Naive thymus-derived CD8-positive, alpha-beta T cell (primary cell): Measurements from ENCODE around the gene ATP11B. TPM values are rescaled to one million over a fixed set of nuclear protein-coding genes. Genes with fewer than 3 reads are reported as not detected.

Source experiments
- ATAC-seq, 2 donors: fragments of 150-1000 bp; cut with Tn5 transposase in 1 of 2; sonication (Bioruptor Pico), chemical (Tn5 transposase) in 1 of 2; 1 replicate in 1 of 2; 2 replicates in 1 of 2; pipeline ENCODE4 v1.10.0; 2021; ENCODE audit warnings: mild to moderate bottlenecking in 2 of 2, moderate library complexity in 2 of 2
- POLR2A ChIA-PET: fragments of 350-600 bp; sonication (Branson Sonifier 250); formaldehyde crosslinking; loops from one replicate; lab custom pipeline; 2021; ENCODE audit warnings: antibody characterized with exemption; lab: Charles Lee
- DNase-seq, 10 donors: peaks; one replicate each; pipeline versions ENCODE4 v3.0.0 to v3.0.0-alpha.2; 2020 to 2022
- H3K27ac Mint-ChIP-seq, 10 donors: one replicate each; pipeline ENCODE4 v1.8.0; 2020 to 2022; ENCODE audit warnings: mild to moderate bottlenecking in 10 of 10, mixed read lengths in 10 of 10, moderate library complexity in 4 of 10, inconsistent platforms in 1 of 10
- H3K27me3 Mint-ChIP-seq, 5 donors: one replicate each; pipeline ENCODE4 v1.8.0; 2021 to 2022; ENCODE audit warnings: mixed read lengths in 5 of 5
- H3K36me3 Mint-ChIP-seq, 3 donors: one replicate each; pipeline ENCODE4 v1.8.0; 2020 to 2022; ENCODE audit warnings: mixed read lengths in 3 of 3, mild to moderate bottlenecking in 2 of 3, inconsistent platforms in 1 of 3
- H3K4me1 Mint-ChIP-seq, 4 donors: one replicate each; pipeline ENCODE4 v1.8.0; 2021 to 2022; ENCODE audit warnings: mixed read lengths in 4 of 4
- H3K4me3 Mint-ChIP-seq, 10 donors: one replicate each; pipeline ENCODE4 v1.8.0; 2020 to 2022; ENCODE audit warnings: mild to moderate bottlenecking in 10 of 10, mixed read lengths in 10 of 10, moderate library complexity in 6 of 10, inconsistent platforms in 1 of 10
- H3K9me3 Mint-ChIP-seq, 9 donors: one replicate each; pipeline ENCODE4 v1.8.0; 2020 to 2022; ENCODE audit warnings: mixed read lengths in 9 of 9, mild to moderate bottlenecking in 3 of 9, inconsistent platforms in 1 of 9, moderate library complexity in 1 of 9
- polyA plus RNA-seq, 3 donors: library from polyadenylated mRNA; unstranded; fragments of 300-500 nt; fragmentation: Illumina TruSeq; gene quantifications; one replicate each; pipeline ENCODE4 v1.2.3, GENCODE V29; 2021
- total RNA-seq, 8 experiments: library from RNA in 2 of 8; stranded (reverse) in 2 of 8; gene quantifications; one replicate each; pipeline ENCODE4 v1.2.3 and lab custom pipeline; 2021 to 2026

ATP11B gene
- total and polyA plus RNA-seq, 5 experiments from 2014 or later = 31.6 to 125 (median 48.7) TPM

DNA sequence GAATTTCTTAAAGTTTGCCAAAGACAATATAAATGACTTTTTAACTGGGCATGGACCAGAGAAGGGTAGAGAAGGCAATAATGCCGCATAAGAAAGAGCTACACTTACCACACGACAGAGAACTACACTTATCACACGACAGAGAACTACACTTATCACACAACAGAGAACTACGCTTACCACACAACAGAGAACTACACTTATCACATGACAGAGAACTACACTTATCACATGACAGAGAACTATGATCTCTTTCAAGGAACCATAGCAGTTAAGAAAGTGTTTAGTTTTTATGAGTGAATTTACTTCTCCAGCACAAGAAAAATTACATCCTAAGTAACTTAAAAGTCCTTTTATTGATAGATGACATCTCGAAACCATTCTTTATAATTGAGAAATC is 155.0 kb downstream of the ATP11B start:
- Mint-ChIP-seq H3K27ac (peak overlapping the region in 2 of 10 donors; percentile 3 to 76), H3K36me3 (peaks cover 0 to 67% (median 25%) of the 10 kb centered on the region in 3 donors)
- ATAC-seq = no peak

DNA sequence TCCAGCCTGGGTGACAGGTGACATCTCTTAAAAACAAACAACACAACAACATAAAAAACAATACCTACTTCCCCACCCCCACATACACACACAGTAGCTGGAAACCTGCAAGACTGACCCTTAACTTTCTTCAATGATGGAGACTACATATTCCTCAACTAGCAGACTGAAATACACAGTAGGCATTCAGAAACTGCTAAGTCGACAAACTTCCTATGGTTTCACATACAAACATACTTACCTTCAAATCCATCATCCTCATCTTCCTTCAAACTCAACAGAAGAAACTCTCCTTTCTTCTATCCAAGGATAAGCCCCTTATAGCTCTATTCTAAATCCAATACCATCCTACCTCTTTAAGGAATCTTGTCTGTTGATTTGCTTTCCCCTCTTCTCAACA is 156.4 kb downstream of the ATP11B start:
- POLR2A ChIA-PET = no interaction called here
- no peak for ATAC-seq
- Mint-ChIP-seq H3K27me3 (no peaks in the 10 kb centered on the region), H3K4me1 (peaks cover 0 to 7% (median 2%) of the 10 kb centered on the region in 4 donors), H3K36me3 (peaks cover 0 to 62% (median 21%) of the 10 kb centered on the region in 3 donors), H3K9me3 (no peaks in the 10 kb centered on the region), H3K27ac (no peak overlapping the region), H3K4me3 (no peak overlapping the region)
- DNase-seq = no peak

More for the DNA sequence above, 155.0 kb downstream of the ATP11B start:
- Mint-ChIP-seq H3K9me3 (no peaks in the 10 kb centered on the region), H3K4me1 (peaks cover 0 to 7% (median 2%) of the 10 kb centered on the region in 4 donors), H3K27me3 (no peaks in the 10 kb centered on the region), H3K4me3 (no peak overlapping the region)
- DNase-seq = no peak
- POLR2A ChIA-PET = no interaction called here

DNA sequence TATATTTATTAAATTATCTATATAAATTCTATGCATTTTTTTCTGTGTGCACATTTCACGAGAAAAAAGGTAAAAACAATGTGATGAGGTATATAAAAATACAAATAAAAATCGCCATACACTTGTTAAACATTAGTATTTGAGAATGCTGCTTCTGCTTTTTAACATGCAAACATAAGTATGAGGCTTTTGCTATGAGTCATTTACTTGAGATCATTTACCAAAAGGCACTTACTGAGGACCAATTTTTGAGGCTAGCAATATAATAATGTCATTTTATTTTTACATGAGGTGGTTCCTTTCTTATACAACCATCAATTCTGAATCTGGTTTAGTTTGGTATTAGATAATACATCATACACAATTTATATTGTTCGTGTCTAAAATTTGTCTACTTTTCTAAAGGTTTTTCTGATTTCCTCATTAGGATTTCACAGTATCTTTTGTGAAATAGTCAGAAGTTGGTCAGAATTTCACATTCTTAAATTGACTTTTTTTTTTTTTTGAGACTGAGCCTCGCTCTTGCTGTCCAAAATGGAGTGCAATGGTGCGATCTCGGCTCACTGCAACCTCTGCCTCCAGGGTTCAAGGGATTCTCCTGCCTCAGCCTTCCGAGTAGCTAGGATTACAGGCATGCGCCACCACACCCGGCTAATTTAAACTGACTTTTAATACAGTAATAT is 161.4 kb downstream of the ATP11B start:
- Mint-ChIP-seq H3K9me3 (no peaks in the 10 kb centered on the region), H3K27ac (peak overlapping the region in 1 of 10 donors; percentile 68), H3K27me3 (no peaks in the 10 kb centered on the region), H3K36me3 (peaks cover 0 to 56% (median 18%) of the 10 kb centered on the region in 3 donors), H3K4me1 (peaks cover 0 to 7% (median under 1%) of the 10 kb centered on the region in 4 donors), H3K4me3 (no peak overlapping the region)
- POLR2A ChIA-PET = no interaction called here
- ATAC-seq = no peak
- no peak for DNase-seq

DNA sequence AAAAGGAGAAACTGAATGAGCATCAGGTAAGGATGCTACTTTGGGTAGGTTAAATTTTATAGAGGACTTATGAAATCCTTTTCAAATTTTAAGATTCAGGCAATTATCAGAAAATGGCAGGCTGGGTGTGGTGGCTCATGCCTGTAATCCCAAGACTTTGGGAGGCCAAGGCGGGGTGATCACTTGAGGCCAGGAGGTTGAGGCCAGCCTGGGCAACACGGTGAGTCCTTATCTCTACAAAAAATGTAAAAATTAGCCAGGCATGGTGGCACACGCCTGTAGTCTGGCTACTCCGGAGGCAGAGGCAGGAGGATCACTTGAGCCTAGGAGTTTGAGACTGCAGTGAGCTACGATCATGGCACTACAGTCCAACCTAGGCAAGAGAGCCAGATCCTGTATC is 163.9 kb downstream of the ATP11B start:
- H3K4me1 Mint-ChIP-seq = peaks cover 0 to 9% (median 6%) of the 10 kb centered on the region in 4 donors
- peak overlapping the region in 1 of 10 donors; percentile 29 for H3K27ac Mint-ChIP-seq
- H3K9me3 Mint-ChIP-seq = no peaks in the 10 kb centered on the region
- POLR2A ChIA-PET = no interaction called here
- DNase-seq (no peak), ATAC-seq (no peak)
- H3K27me3 Mint-ChIP-seq = no peaks in the 10 kb centered on the region
- no peak overlapping the region for H3K4me3 Mint-ChIP-seq
- peaks cover 0 to 69% (median 12%) of the 10 kb centered on the region in 3 donors for H3K36me3 Mint-ChIP-seq

DNA sequence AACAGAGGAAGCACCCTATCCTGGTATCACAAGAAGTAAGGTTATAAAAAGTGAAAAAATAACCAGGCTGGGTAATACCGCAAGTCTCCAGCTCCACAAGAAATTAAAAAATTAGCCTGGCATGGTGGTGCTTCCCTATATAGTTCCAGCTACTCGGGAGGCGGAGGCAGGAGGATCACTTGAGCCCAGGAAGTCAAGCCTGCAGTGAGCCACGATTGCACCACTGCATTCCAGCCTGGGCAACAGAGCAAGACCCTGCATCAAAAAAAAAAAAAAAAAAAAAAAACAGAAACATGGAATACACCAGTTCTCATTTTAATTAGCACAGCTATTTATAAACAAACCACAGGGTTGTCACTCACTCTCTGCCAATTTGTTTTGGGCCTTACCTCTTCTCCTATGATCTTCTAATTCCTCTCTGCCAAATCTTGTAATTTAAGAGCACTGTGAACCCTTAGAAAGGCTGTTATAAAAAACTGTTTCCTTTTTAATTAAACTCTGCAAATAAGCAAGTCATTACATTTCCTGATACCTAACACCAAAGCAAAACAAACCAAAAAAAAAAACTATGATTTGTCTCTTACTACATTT is 164.5 kb downstream of the ATP11B start:
- POLR2A ChIA-PET = no interaction called here
- Mint-ChIP-seq H3K4me3 (no peak overlapping the region), H3K9me3 (no peaks in the 10 kb centered on the region), H3K27me3 (no peaks in the 10 kb centered on the region), H3K36me3 (peaks cover 0 to 69% (median 10%) of the 10 kb centered on the region in 3 donors), H3K27ac (peak overlapping the region in 1 of 10 donors; percentile 29), H3K4me1 (peaks cover 0 to 14% (median 5%) of the 10 kb centered on the region in 4 donors)
- ATAC-seq (no peak), DNase-seq (no peak)

DNA sequence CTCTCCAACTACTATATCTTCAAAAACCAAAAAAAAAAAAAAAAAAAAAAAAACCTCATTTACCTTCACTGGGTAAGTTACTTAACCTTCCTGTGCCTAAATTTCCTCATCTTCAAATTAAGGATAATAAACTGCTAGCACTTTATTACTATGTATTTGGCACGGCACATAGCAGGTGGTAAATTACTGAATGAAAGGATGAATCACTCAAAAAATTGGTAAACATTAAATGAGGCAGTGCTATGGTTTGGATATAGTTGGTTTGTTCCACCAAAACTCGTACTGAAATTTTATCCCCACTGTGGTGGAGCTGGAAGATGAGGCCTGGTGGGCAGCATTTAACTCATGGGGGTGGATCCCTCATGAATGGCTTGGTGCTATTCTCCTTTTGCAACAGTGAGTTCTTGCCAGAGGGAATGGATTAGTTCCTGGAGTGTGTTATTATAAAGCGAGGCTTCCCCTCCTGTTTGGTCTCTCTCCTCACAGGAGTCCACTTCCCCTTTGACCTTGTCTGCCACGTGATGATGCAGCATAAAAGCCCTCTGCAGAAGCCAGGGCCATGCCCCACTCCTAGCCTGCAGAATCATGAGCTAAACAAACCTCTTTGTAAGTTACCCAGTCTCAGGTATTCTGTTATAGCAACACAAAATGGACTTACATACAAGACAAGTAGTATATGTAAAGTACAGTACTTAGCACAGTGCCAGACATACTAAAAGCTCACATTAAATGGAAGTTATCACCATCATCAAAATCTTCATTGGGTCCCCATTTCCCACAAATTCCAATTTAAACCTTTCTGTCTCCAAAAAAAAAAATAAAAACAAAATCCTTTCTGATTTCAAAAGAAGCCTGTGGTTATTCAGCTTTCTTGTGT is 166.4 kb downstream of the ATP11B start:
- POLR2A ChIA-PET = no interaction called here
- H3K36me3 Mint-ChIP-seq = peaks cover 0 to 71% (median 10%) of the 10 kb centered on the region in 3 donors

DNA sequence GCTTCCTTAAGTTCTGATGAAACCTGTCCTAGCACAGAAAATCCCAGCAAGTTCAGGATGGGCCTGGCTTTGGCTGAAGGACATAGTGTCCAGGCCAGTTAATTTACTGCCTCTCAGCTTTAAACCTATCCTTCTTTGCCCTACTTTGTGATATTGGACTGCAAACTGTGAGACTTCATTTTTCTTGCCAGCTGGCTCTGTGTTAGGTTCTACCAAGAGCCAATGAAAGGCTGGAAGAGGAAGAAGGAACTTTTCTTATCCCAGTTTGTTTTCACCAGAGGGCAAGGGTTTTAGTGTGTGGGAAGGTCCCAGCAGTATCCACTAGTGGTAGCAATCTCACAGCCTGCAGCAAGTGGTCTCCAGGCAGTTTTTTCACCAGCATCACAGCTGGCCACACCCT is 168.9 kb downstream of the ATP11B start:
- peaks cover 0 to 67% (median 2%) of the 10 kb centered on the region in 3 donors for H3K36me3 Mint-ChIP-seq
- ATAC-seq (no peak), DNase-seq (no peak)
- H3K4me1 Mint-ChIP-seq = peaks cover 13 to 32% (median 20%) of the 10 kb centered on the region in 4 donors
- no peaks in the 10 kb centered on the region for H3K27me3 Mint-ChIP-seq
- H3K27ac Mint-ChIP-seq = peak overlapping the region in 5 of 10 donors; percentile 12 to 47 (median 22)
- H3K9me3 Mint-ChIP-seq = no peaks in the 10 kb centered on the region
- POLR2A ChIA-PET = no interaction called here
- H3K4me3 Mint-ChIP-seq = no peak overlapping the region

More for the DNA sequence above, 166.4 kb downstream of the ATP11B start:
- H3K4me3 Mint-ChIP-seq = no peak overlapping the region
- H3K4me1 Mint-ChIP-seq = peaks cover under 1 to 14% (median 5%) of the 10 kb centered on the region in 4 donors
- H3K27me3 Mint-ChIP-seq = no peaks in the 10 kb centered on the region
- no peak for DNase-seq
- H3K9me3 Mint-ChIP-seq = no peaks in the 10 kb centered on the region
- H3K27ac Mint-ChIP-seq = peak overlapping the region in 4 of 10 donors; percentile 7 to 83 (median 22)
- ATAC-seq = no peak

DNA sequence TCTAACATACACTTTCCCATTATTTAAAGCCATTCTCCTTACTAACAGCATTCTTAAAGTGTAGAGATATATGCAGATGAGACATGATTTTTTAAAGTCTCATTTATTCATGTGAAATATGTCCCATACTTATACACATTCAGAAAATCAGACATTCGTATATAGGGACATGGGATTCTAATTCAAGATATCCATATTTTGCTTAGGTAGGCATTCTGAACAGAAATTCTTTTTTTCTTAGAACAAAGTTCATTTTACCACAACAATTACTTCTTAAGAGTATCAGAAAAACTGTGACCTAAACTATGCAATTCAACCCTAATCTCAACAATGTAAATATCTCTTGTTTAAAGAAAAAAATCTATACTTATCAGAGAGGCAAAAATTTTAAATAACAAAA is 170.9 kb downstream of the ATP11B start:
- no peak for ATAC-seq
- Mint-ChIP-seq H3K9me3 (no peaks in the 10 kb centered on the region), H3K4me1 (peaks cover 19 to 47% (median 38%) of the 10 kb centered on the region in 4 donors), H3K36me3 (peaks cover 0 to 56% (median 1%) of the 10 kb centered on the region in 3 donors), H3K27me3 (no peaks in the 10 kb centered on the region), H3K27ac (peak overlapping the region in 1 of 10 donors; percentile 43), H3K4me3 (no peak overlapping the region)
- POLR2A ChIA-PET = no interaction called here
- DNase-seq = no peak

DNA sequence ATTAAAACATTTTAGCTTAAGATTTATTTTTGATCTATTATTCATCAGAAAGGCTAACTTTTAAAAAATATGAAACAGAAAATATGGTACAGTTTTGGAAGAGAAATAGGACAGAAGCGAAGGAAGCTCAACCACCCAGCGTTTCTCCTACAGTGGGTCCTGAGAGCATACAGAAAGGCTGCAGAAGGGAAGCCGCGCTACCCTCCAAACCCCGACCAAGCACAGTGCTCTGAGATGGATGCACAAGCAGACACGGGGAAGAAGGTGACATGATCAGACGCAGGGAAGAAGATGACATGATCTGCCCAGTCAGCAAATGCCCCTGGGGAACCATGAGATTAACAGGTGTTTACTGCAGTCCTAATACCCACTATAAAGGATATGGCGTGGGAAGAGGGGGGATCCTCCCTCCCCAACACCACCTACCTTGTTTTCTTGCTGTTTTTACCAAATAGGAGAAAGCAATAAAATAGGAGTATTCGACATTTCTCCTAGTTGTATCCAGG is 172.6 kb downstream of the ATP11B start:
- Mint-ChIP-seq H3K36me3 (peaks cover 0 to 39% (median 1%) of the 10 kb centered on the region in 3 donors), H3K4me3 (peak overlapping the region in 1 of 10 donors; percentile 34), H3K4me1 (peaks cover 21 to 48% (median 45%) of the 10 kb centered on the region in 4 donors), H3K9me3 (no peaks in the 10 kb centered on the region), H3K27me3 (no peaks in the 10 kb centered on the region), H3K27ac (peak overlapping the region in 7 of 10 donors; percentile 20 to 79 (median 53))
- POLR2A ChIA-PET = no interaction called here
- ATAC-seq (no peak), DNase-seq (no peak)

DNA sequence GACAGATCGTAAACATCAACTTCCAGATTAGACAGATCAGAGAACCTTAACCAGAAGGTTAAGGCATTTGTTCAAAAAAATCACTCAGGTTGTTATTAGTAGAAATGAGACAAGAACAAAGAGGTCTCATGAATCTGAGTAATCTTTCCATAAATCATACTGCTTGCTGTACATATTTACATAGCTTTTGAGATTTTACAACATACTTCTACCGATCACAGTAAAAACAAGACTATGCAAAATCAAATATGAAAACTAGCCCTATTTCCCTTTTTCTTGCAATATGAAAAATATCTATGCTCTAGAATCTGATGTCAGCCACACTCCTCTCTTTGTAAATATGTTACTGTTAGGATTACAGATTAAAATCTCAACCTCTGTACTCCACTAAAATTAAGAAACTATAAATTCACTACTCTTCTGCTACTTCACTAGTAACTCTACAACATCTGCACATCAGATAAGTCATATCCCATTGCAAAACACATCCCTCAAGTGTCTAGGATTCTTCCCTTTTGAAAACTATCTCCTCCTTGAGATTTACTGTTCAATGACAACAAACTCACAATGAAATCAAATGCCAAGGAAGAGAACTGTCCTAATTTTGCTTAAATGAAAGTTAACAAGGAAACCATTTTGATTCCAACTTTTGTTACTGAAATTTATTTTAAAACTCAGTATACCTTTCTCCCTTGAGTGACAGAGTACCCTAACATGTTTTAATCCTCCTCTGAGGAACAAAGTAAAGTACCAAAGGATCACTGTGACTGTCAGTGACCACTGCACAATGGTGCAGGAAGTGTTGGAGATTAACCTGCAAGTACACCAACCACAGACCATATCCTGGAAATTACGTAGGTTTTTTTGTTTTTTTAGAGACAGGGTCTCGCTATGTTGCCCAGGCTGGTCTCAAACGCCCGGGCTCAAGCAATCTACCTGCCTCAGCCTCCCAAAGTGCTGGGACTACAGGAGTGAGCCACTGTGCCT is 174.2 kb downstream of the ATP11B start:
- Mint-ChIP-seq H3K27me3 (no peaks in the 10 kb centered on the region), H3K36me3 (peaks cover 0 to 26% (median 0%) of the 10 kb centered on the region in 3 donors), H3K27ac (peak overlapping the region; percentile 2 to 87 (median 60)), H3K4me1 (peaks cover 25 to 61% (median 52%) of the 10 kb centered on the region in 4 donors), H3K4me3 (peak overlapping the region in 8 of 10 donors; percentile 16 to 67 (median 28)), H3K9me3 (no peaks in the 10 kb centered on the region)
- DNase-seq = peak in 4 of 10 donors; percentile 19 to 54 (median 35)
- POLR2A ChIA-PET = no interaction called here
- ATAC-seq = peak; percentile 54 to 90

DNA sequence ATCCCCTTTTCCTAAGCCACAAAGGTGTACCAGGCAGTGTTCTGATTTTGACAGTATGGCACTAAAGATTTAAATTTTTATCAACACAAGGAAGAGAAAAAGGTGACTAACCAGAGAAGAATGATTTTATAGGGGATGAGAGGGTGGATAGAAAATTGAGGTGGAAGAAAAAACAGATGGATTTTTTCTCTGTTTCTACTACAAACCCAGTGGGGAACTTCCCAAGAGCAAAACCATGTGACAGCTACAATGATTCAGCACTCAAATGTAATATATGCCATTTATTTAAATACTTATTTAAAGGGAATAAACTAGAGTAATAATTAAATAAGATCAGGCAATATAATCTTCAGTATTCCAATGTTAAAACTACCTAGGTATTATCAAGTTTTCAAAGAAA is 176.0 kb downstream of the ATP11B start:
- Mint-ChIP-seq H3K27me3 (no peaks in the 10 kb centered on the region), H3K4me3 (no peak overlapping the region), H3K27ac (peak overlapping the region in 4 of 10 donors; percentile 8 to 78 (median 32)), H3K4me1 (peaks cover 27 to 63% (median 56%) of the 10 kb centered on the region in 4 donors), H3K36me3 (peaks cover 0 to 14% (median 0%) of the 10 kb centered on the region in 3 donors), H3K9me3 (no peaks in the 10 kb centered on the region)
- ATAC-seq (no peak), DNase-seq (no peak)
- POLR2A ChIA-PET = interaction anchor here (2.1 kb wide), 1 partner anchor 10 kb away, joined by 7 read pairs; no protein-coding TSS in a partner anchor
